HepG2 (cell line): ENCODE measurements around the gene GNB3. TPM values are rescaled to one million over a fixed set of nuclear protein-coding genes. Genes with fewer than 3 reads are reported as not detected.

ENCODE experiments used
- GLI4 ChIP-seq: sonication (generic); formaldehyde crosslinking; IDR thresholded peaks from 2 replicates; pipeline ENCODE4 v1.5.1; 2020; ENCODE audit warnings: missing genetic modification reagents, mild to moderate bottlenecking, moderate library complexity, borderline replicate concordance
- GTF3A ChIP-seq: sonication (generic); formaldehyde crosslinking; conservative IDR thresholded peaks from 2 replicates; pipeline ENCODE4 v1.4.0; 2020; ENCODE audit warnings: mild to moderate bottlenecking, missing genetic modification reagents
- HNF4G ChIP-seq, 2 experiments: sonication (generic) in 1 of 2; formaldehyde crosslinking in 1 of 2; IDR thresholded peaks; 2 replicates each; pipeline versions ENCODE4 v1.4.0 to v1.6.1; 2011 to 2020; ENCODE audit warnings: borderline replicate concordance in 2 of 2, low read depth in 2 of 2, mild to moderate bottlenecking in 2 of 2, low read length in 1 of 2, missing genetic modification reagents in 1 of 2, moderate library complexity in 1 of 2
- HNRNPL ChIP-seq: fragments of 200-400 bp; formaldehyde crosslinking; IDR thresholded peaks from 2 replicates; pipeline ENCODE4 v1.6.1; 2017; ENCODE audit warnings: mild to moderate bottlenecking, low read depth, low read length
- HOXA3 ChIP-seq: sonication (generic); formaldehyde crosslinking; IDR thresholded peaks from 2 replicates; pipeline ENCODE4 v1.5.0; 2020; ENCODE audit warnings: missing genetic modification reagents
- KLF16 ChIP-seq, 2 experiments: sonication (generic) in 1 of 2; formaldehyde crosslinking in 1 of 2; IDR thresholded peaks; 2 replicates each; pipeline versions ENCODE4 v1.6.1 to v1.8.0; 2016 to 2023; ENCODE audit warnings: missing genetic modification reagents in 2 of 2, missing compliant biosample characterization in 1 of 2
- MEIS1 ChIP-seq: sonication (generic); formaldehyde crosslinking; IDR thresholded peaks from 2 replicates; pipeline ENCODE4 v1.9.0; 2021; ENCODE audit warnings: mild to moderate bottlenecking, missing genetic modification reagents, moderate library complexity, borderline replicate concordance
- NCOA1 ChIP-seq: sonication (generic); formaldehyde crosslinking; IDR thresholded peaks from 2 replicates; pipeline ENCODE4 v1.9.0; 2021; ENCODE audit warnings: missing genetic modification reagents
- NFE2L1 ChIP-seq: sonication (generic); formaldehyde crosslinking; IDR thresholded peaks from 2 replicates; pipeline ENCODE4 v1.4.0; 2020; ENCODE audit warnings: missing genetic modification reagents, mild to moderate bottlenecking, borderline replicate concordance
- REPIN1 ChIP-seq: sonication (generic); formaldehyde crosslinking; IDR thresholded peaks from 2 replicates; pipeline ENCODE4 v1.8.0; 2022; ENCODE audit warnings: missing genetic modification reagents, low read depth, mild to moderate bottlenecking, borderline replicate concordance
- SP2 ChIP-seq: sonication (generic); formaldehyde crosslinking; IDR thresholded peaks from 2 replicates; pipeline ENCODE4 v1.5.1; 2020; ENCODE audit warnings: mild to moderate bottlenecking, missing genetic modification reagents
- SP4 ChIP-seq: sonication (generic); formaldehyde crosslinking; IDR thresholded peaks from 2 replicates; pipeline ENCODE4 v1.8.1; 2023; ENCODE audit warnings: mild to moderate bottlenecking, missing genetic modification reagents
- TAF1 ChIP-seq: sonication (generic); formaldehyde crosslinking; IDR thresholded peaks from 2 replicates; pipeline ENCODE4 v1.4.0; 2020; ENCODE audit warnings: missing genetic modification reagents
- ZNF225 ChIP-seq: sonication (generic); formaldehyde crosslinking; IDR thresholded peaks from 2 replicates; pipeline ENCODE4 v1.4.0; 2020; ENCODE audit warnings: mild to moderate bottlenecking, missing genetic modification reagents
- ZNF816 ChIP-seq: sonication (generic); formaldehyde crosslinking; IDR thresholded peaks from 2 replicates; pipeline ENCODE4 v1.8.0; 2022; ENCODE audit warnings: missing genetic modification reagents, mild to moderate bottlenecking, borderline replicate concordance
- polyA plus RNA-seq, 8 experiments: library from polyadenylated mRNA; depleted of rRNA in 3 of 8; stranded (reverse) in 7 of 8; unstranded in 1 of 8; fragments of >200 nt; fragmentation: Illumina TruSeq in 4 of 8; extraction: Trizol in 4 of 8; gene quantifications; 2 replicates each; pipeline versions ENCODE4 v1.2.1 to v1.2.3, GENCODE V29; 2011 to 2016; ENCODE audit warnings: low read depth in 4 of 8, missing spikeins in 1 of 8, mixed read lengths in 1 of 8; ENCODE audit not compliant: insufficient read depth in 1 of 8
- total RNA-seq, 5 experiments: library from RNA; depleted of rRNA; stranded (reverse); fragments of >200 nt; fragmentation: Illumina TruSeq; extraction: Trizol; gene quantifications; 2 replicates each; pipeline ENCODE4 v1.2.3, GENCODE V29; 2016; ENCODE audit warnings: low read depth in 1 of 5
- TF ChIP-seq, protein P1 (sequence below): sonication (generic); formaldehyde crosslinking; IDR thresholded peaks from 2 replicates; pipeline ENCODE4 v1.4.0; 2020; ENCODE audit warnings: missing genetic modification reagents, mild to moderate bottlenecking, borderline replicate concordance
- TF ChIP-seq, protein P2 (sequence below): sonication (generic); formaldehyde crosslinking; IDR thresholded peaks from 2 replicates; pipeline ENCODE4 v1.4.0; 2020; ENCODE audit warnings: missing genetic modification reagents
- TF ChIP-seq, protein P3 (sequence below): sonication (generic); formaldehyde crosslinking; IDR thresholded peaks from 2 replicates; pipeline ENCODE4 v1.4.0; 2020; ENCODE audit warnings: mild to moderate bottlenecking, missing genetic modification reagents
- TF ChIP-seq, protein P4 (sequence below): sonication (generic); formaldehyde crosslinking; IDR thresholded peaks from 2 replicates; pipeline ENCODE4 v1.5.1; 2020; ENCODE audit warnings: missing genetic modification reagents, mild to moderate bottlenecking, borderline replicate concordance

Gene GNB3
- total and polyA plus RNA-seq, 2 of the 13 experiments (the other 11 are each of a cell fraction or from before 2014, with no cell fraction given), result 1.3 to 3.6 TPM

DNA sequence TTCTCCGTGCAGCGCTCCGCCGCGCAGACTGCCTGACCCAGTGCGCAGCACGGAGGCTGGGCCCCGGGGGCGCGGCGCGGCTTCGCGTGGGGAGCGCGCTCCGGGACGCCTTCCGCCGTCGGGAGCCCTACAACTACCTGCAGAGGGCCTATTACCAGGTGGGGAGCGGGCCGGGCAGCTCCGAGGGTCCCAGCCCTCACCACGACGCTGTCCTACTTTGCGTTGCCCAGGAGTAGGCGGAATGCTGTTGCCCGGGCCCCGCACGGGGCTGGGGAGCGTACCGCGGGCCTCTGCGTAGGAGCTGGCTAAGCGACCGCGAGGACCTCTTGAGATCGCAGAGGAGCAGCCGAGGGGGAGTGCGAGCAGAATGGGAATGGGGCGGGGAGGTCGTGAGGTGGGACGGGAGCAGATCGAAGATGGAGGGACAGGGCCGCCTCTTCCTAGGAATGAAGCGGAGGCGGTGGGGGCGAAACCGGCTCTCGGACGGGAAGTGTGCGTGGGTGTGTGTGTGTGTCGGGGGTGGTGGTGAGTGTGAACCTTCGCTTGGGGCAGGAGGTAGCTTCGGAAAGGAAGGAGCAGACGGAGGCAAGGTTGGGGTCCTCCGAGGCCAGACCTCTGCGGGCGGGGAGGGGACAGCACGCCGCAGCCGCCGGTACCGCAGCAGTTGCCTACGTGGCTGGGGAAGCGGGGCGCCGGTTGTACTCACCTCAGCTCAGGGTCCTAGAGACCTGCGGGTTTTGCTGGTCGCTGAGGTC lies 11.8 kb upstream of the GNB3 start (continued):
- TF ChIP-seq, protein P1, sequence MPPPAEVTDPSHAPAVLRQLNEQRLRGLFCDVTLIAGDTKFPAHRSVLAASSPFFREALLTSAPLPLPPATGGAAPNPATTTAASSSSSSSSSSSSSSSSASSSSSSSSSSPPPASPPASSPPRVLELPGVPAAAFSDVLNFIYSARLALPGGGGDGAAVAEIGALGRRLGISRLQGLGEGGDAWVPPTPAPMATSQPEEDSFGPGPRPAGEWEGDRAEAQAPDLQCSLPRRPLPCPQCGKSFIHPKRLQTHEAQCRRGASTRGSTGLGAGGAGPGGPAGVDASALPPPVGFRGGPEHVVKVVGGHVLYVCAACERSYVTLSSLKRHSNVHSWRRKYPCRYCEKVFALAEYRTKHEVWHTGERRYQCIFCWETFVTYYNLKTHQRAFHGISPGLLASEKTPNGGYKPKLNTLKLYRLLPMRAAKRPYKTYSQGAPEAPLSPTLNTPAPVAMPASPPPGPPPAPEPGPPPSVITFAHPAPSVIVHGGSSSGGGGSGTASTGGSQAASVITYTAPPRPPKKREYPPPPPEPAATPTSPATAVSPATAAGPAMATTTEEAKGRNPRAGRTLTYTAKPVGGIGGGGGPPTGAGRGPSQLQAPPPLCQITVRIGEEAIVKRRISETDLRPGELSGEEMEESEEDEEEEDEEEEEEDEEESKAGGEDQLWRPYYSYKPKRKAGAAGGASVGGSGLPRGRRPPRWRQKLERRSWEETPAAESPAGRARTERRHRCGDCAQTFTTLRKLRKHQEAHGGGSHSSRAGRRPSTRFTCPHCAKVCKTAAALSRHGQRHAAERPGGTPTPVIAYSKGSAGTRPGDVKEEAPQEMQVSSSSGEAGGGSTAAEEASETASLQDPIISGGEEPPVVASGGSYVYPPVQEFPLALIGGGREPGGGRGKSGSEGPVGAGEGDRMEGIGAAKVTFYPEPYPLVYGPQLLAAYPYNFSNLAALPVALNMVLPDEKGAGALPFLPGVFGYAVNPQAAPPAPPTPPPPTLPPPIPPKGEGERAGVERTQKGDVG, result no peak
- TF ChIP-seq, protein P2, sequence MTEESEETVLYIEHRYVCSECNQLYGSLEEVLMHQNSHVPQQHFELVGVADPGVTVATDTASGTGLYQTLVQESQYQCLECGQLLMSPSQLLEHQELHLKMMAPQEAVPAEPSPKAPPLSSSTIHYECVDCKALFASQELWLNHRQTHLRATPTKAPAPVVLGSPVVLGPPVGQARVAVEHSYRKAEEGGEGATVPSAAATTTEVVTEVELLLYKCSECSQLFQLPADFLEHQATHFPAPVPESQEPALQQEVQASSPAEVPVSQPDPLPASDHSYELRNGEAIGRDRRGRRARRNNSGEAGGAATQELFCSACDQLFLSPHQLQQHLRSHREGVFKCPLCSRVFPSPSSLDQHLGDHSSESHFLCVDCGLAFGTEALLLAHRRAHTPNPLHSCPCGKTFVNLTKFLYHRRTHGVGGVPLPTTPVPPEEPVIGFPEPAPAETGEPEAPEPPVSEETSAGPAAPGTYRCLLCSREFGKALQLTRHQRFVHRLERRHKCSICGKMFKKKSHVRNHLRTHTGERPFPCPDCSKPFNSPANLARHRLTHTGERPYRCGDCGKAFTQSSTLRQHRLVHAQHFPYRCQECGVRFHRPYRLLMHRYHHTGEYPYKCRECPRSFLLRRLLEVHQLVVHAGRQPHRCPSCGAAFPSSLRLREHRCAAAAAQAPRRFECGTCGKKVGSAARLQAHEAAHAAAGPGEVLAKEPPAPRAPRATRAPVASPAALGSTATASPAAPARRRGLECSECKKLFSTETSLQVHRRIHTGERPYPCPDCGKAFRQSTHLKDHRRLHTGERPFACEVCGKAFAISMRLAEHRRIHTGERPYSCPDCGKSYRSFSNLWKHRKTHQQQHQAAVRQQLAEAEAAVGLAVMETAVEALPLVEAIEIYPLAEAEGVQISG (CRISPR knock-in tag), result peak; percentile 46; the same call in 1 of the 2 replicates
- peak; percentile 77 for TF ChIP-seq TAF1 (CRISPR knock-in tag)
- peak; percentile 66; the same call in 1 of the 2 replicates for TF ChIP-seq SP4 (CRISPR knock-in tag)
- peak; percentile 95 for TF ChIP-seq ZNF816 (CRISPR knock-in tag)
- TF ChIP-seq HOXA3, result no peak
- TF ChIP-seq REPIN1 (CRISPR knock-in tag), result 0 out of 2 replicates have a peak, but pooled peaks have one; percentile 50
- 0 out of 2 replicates have a peak, but pooled peaks have one; percentile 42 for TF ChIP-seq HNRNPL
- TF ChIP-seq GTF3A, result no peak
- peak; percentile 38; the same call in 1 of the 2 replicates for TF ChIP-seq GLI4
- no peak; the same call in 1 of the 2 replicates for TF ChIP-seq ZNF225
- TF ChIP-seq, protein P3, sequence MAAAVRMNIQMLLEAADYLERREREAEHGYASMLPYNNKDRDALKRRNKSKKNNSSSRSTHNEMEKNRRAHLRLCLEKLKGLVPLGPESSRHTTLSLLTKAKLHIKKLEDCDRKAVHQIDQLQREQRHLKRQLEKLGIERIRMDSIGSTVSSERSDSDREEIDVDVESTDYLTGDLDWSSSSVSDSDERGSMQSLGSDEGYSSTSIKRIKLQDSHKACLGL, result peak; percentile 75
- TF ChIP-seq NCOA1 (CRISPR knock-in tag), result no peak; the same call in 1 of the 2 replicates
- TF ChIP-seq SP2 (CRISPR knock-in tag), result 0 out of 2 replicates have a peak, but pooled peaks have one; percentile 18
- no peak for TF ChIP-seq MEIS1 (CRISPR knock-in tag)
- TF ChIP-seq, protein P4, sequence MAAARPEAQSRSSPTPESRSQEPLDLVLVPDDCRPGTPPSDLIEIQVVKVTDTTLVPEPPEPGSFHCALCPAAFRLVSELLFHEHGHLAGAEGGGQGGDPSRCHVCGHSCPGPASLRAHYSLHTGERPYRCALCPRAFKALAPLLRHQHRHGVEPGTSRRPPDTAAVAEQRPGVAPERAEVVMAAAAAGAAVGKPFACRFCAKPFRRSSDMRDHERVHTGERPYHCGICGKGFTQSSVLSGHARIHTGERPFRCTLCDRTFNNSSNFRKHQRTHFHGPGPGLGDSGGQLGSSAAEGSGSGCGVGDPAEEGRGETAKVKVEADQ (CRISPR knock-in tag), result peak; percentile 71; the same call in 1 of the 2 replicates
- no peak for TF ChIP-seq HNF4G (IDR thresholded peaks at IDR 0.05; ENCODE audit: borderline replicate concordance, low read depth, low read length)
- peak; percentile 49; the same call in 1 of the 2 replicates for TF ChIP-seq HNF4G (CRISPR knock-in tag; IDR thresholded peaks at IDR 0.05; ENCODE audit: borderline replicate concordance, low read depth)
- peak; percentile 60; the same call in 1 of the 2 replicates for TF ChIP-seq NFE2L1 (CRISPR knock-in tag)
- 0 out of 4 replicates have a peak, but pooled peaks of 1 of the 2 experiments have one; percentile 29 for TF ChIP-seq KLF16 (CRISPR knock-in tag; IDR thresholded peaks at IDR 0.05)
